Measurements from ENCODE around the gene APOA4.

DNA sequence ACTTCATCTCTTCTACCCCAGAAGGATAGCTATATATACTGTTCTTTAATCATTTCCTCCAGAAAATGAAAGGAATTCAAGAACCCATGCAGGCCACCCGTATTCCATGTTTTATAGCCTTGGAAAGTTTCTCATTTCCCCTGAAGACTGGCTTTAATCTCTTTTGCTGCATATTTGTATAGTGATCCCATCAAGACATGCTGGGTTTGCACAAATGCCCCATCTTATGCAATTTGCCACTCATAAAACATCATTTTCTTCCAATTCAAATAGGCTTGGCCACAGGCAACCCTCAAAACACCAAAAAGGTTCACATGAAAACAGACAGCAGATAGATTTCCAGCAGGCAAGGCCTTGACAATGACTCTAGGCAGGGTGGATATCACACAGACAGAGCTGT is 42.6 kb upstream of the APOA4 start:
- TF ChIP-seq FOSL2 (IDR thresholded peaks at IDR 0.05) (no peak), FOSL2 (CRISPR knock-in tag; IDR thresholded peaks at IDR 0.05) (no peak), NR3C1 (IDR thresholded peaks at IDR 0.05) (no peak)
